Measurements from ENCODE around the gene KIR3DL1.
"Not testable (repeated sequence)": the region's sequence is repeated elsewhere in the genome, so short reads cannot be mapped to it uniquely, and the experiment has no call there.

KIR3DL1 gene

GRCh38 chr19:54814571-54814970, 1.7 kb upstream of the KIR3DL1 start:
- DNase-seq (ENCODE audit: low read depth) = not testable (repeated sequence)

DNA sequence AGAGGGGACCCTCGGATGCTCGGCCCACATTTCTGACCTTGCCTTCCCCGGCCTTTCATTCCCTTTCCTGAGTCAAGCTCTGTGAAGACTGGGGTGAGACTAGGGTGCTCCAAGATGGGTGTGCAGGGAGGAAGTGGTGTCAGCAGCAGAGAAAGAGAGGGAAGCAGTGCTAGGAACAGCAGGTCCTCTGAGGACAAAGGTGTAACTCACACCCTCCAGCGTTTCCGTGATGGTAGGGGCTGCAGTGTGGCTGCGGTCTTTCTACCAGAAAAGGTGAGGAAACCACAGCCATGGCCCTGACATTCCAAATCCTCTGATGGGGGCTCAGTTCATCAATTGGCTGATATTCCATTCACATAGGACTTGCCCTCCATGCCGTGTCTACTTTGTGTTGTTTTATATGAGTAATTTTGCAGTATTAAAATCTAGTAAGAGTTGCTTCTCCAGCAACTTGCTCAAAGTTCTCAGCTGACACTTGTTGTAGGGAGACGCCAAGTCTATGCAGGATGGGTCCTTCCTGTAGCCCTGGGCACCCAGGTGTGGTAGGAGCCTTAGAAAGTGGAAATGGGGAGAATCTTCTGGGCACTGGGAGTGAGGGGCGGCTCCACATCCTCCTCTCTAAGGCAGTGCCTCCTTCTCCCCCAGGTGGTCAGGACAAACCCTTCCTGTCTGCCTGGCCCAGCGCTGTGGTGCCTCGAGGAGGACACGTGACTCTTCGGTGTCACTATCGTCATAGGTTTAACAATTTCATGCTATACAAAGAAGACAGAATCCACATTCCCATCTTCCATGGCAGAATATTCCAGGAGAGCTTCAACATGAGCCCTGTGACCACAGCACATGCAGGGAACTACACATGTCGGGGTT, 1.6 kb downstream of the KIR3DL1 start:
- no peak for DNase-seq (ENCODE audit: low read depth)

DNA sequence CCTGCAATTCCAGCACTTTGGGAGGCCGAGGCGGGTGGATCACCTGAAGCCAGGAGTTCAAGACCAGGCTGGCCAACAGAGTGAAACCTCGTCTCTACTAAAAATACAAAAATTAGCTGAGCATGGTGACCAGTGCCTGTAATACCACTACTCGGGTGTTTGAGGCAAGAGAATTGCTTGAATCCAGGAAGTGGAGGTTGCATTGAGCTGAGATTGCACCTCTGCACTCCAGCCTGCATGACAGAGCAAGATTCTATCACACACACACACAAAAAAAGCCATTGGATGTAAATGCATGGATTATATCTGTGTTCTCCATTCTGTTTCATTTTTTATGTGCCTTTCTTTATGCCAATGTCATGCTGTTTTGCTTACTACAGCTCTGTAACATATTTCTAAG, 8.1 kb downstream of the KIR3DL1 start:
- not testable (repeated sequence) for DNase-seq (ENCODE audit: low read depth)

DNA sequence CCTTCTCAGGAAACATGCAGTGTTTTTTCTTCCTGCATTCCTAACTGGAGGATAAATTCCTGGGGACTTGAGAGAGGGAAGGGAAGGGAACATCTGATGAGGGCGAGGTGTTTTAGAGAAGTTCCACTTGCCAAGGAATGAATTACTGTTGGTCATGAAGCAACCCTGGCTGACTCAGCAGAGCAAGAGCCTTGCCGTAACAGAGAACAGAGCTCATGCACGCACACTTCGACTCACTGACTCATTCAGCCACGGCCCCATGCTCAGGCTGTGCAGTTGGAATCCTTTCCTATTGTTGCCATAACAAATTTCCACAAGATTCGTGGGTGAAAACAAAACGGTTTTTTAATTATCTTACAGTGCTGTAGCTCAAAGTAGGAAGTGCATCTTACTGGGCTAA, 9.1 kb downstream of the KIR3DL1 start:
- not testable (repeated sequence) for DNase-seq (ENCODE audit: low read depth)

- DNase-seq (ENCODE audit: low read depth) = not testable (repeated sequence)
Observed at GRCh38 chr19:54828064-54828463, 11.8 kb downstream of the KIR3DL1 start.

DNA sequence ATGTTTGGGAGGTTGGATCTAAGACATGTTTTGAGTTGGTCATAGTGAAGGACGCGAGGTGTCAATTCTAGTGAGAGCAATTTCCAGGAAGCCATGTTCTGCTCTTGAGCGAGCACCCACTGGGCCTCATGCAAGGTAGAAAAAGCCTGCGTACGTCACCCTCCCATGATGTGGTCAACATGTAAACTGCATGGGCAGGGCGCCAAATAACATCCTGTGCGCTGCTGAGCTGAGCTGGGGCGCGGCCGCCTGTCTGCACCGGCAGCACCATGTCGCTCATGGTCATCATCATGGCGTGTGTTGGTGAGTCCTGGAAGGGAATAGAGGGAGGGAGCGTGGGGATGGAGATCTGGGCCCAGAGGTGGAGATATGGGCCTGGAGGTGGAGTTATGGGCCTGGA, 16.2 kb downstream of the KIR3DL1 start, which contains the start of gene KIR2DS4:
Gene KIR2DS4 (plus strand): TSS at position 181 of the 400 bp plus-strand sequence.
- DNase-seq (ENCODE audit: low read depth) = not testable (repeated sequence)

- not testable (repeated sequence) for DNase-seq (ENCODE audit: low read depth)
Observed at GRCh38 chr19:54835126-54835525, 18.9 kb downstream of the KIR3DL1 start.

GRCh38 chr19:54837522-54837921, 21.3 kb downstream of the KIR3DL1 start:
- DNase-seq (ENCODE audit: low read depth) = not testable (repeated sequence)

DNA sequence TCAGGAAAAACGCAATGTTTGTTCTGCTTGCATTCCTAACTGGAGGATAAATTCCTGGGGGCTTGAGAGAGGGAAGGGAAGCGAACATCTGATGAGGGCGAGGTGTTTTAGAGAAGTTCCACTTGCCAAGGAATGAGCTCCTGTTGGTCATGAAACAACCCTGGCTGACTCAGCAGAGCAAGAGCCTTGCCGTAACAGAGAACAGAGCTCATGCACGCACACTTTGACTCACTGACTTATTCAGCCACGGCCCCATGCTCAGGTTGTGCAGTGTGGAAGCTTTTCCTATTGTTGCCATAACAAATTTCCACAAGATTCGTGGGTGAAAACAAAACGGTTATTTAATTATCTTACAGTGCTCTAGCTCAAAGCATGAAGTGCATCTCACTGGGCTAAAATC, 26.9 kb downstream of the KIR3DL1 start:
- DNase-seq (ENCODE audit: low read depth) = not testable (repeated sequence)

DNA sequence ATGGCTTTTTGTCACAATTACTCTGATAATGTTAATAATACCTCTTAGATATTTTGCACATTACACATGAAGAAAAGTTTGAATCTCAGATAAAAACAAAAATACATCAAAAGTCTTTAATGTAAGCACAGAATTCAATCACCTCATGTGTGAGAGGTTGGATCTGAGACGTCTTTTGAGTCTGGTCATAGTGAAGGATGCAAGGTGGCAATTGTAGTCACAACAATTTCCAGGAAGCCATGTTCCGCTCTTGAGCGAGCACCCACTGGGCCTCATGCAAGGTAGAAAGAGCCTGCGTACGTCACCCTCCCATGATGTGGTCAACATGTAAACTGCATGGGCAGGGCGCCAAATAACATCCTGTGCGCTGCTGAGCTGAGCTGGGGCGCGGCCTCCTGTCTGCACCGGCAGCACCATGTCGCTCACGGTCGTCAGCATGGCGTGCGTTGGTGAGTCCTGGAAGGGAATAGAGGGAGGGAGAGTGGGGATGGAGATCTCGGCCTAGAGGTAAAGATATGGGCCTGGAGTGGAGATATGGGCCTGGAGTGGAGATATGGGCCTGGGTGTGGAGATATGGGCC, 33.9 kb downstream of the KIR3DL1 start, which contains the start of gene KIR3DL2:
Gene KIR3DL2 (plus strand): TSS at position 383 of the 580 bp plus-strand sequence. CDS start 33 bp downstream, at position 416.
- DNase-seq (ENCODE audit: low read depth) = not testable (repeated sequence)

DNA sequence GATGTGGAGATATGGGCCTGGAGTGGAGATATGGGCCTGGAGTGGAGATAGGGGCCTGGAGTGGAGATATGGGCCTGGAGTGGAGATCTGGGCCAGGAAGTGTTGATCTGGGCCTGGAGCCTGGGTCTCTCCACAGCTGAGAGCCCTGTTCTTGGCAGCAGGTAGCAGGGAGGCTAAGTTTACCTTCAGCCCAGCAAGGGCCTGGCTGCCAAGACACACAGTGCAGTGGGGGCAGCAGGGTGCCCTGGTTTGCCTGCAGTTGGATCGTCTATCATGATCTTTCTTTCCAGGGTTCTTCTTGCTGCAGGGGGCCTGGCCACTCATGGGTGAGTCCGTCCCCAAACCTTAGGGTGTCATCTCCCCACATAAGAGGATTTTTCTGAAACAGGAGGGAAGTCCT, 34.7 kb downstream of the KIR3DL1 start:
- DNase-seq (ENCODE audit: low read depth) = no peak

GRCh38 chr19:54851353-54851752, 35.1 kb downstream of the KIR3DL1 start:
- no peak for DNase-seq (ENCODE audit: low read depth)

GRCh38 chr19:54855241-54855640, 39.0 kb downstream of the KIR3DL1 start:
- DNase-seq (ENCODE audit: low read depth) = not testable (repeated sequence)

DNA sequence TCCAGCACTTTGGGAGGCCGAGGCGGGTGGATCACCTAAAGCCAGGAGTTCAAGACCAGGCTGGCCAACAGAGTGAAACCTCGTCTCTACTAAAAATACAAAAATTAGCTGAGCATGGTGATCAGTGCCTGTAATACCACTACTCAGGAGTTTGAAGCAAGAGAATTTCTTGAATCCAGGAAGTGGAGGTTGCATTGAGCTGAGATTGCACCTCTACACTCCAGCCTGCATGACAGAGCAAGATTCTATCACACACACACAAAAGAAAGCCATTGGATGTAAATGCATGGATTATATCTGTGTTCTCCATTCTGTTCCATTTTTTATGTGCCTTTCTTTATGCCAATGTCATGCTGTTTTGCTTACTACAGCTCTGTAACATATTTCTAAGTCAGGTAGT, 42.2 kb downstream of the KIR3DL1 start:
- not testable (repeated sequence) for DNase-seq (ENCODE audit: low read depth)

DNA sequence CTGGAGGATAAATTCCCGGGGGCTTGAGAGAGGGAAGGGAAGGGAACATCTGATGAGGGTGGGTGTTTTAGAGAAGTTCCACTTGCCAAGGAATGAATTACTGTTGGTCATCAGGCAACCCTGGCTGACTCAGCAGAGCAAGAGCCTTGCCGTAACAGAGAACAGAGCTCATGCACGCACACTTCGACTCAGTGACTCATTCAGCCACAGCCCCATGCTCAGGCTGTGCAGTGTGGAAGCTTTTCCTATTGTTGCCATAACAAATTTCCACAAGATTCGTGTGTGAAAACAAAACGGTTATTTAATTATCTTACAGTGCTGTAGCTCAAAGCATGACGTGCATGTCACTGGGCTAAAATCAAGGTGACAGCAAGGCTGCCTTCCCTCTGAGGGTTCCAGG, 43.2 kb downstream of the KIR3DL1 start:
- not testable (repeated sequence) for DNase-seq (ENCODE audit: low read depth)

DNA sequence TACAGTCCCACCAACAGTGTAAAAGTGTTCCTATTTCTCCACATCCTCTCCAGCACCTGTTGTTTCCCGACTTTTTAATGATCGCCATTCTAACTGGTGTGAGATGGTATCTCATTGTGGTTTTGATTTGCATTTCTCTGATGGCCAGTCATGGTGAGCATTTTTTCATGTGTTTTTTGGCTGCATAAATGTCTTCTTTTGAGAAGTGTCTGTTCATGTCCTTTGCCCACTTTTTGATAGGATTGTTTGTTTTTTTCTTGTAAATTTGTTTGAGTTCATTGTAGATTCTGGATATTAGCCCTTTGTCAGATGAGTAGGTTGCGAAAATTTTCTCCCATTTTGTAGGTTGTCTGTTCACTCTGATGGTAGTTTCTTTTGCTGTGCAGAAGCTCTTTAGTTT, 47.2 kb downstream of the KIR3DL1 start:
- DNase-seq (ENCODE audit: low read depth) = not testable (repeated sequence)

DNA sequence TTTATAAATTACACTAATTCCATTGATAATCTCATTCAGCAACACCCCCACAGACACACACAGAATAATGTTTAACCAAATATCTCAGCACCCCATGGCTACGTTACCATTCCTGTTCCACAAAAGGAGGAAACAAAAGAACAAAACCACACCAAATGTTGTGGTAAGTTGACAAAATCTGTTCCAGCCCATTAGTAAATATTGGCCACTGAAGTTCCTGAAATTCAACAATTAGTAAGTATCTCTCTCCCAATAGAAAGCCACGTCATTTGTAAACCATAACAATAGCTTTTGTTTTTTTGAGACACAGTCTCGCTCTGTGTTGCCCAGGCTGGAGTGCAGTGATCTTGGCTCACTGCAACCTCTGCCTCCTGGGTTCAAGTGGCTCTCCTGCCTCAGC, 55.4 kb downstream of the KIR3DL1 start:
- no peak for DNase-seq (ENCODE audit: low read depth)

DNA sequence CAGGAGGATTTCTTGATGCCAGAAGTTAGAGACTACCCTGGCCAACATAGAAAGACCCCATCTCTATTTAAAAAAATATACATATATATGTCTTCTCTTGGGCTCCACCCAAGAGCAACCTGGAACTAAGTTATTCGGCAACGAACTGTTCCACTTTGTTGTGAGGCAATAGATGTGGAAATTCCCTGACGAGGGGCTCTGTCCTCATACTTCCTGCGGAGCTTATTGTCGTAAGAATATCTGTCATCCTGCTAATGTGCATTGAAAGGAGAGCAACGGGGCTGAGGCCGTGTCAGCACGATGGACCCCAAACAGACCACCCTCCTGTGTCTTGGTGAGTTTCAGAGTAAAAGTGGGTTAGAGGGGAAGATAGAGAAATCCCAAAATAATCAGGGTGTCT, 57.7 kb downstream of the KIR3DL1 start, which contains the start of gene FCAR:
Gene FCAR (plus strand): TSS at position 246 of the 400 bp plus-strand sequence. CDS start 55 bp downstream, at position 301.
- no peak for DNase-seq (ENCODE audit: low read depth)

- no peak for DNase-seq (ENCODE audit: low read depth)
Observed at GRCh38 chr19:54875506-54875905, 59.2 kb downstream of the KIR3DL1 start.

GRCh38 chr19:54877471-54877870, 61.2 kb downstream of the KIR3DL1 start:
- no peak for DNase-seq (ENCODE audit: low read depth)
